ENCODE measurements around the gene PKD1. TPM values are rescaled to one million over a fixed set of nuclear protein-coding genes. Genes with fewer than 3 reads are reported as not detected.

PKD1 gene
- total RNA-seq, 1 experiment from 2014 or later: 83.5 TPM

DNA sequence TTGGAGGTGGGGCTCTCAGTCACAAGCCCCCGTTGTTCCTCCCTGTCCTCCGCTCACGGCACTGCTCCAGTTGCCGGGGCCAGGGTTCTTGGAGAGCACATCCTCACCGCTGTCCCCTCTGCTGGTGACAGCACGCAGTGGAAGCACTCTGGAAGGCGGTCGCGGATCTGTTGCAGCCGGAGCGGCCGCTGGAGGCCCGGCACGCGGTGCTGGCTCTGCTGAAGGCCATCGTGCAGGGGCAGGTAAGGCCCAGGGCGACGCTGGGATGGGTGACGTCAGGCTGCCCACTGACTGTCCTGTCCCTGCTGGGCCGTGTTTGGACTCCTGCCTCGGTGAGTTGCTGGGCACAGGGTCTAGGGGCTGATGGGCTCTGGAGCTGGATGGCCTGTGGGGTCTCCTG is 82.5 kb downstream of the PKD1 start:
- DNase-seq (ENCODE audit: low read depth): no peak

DNA sequence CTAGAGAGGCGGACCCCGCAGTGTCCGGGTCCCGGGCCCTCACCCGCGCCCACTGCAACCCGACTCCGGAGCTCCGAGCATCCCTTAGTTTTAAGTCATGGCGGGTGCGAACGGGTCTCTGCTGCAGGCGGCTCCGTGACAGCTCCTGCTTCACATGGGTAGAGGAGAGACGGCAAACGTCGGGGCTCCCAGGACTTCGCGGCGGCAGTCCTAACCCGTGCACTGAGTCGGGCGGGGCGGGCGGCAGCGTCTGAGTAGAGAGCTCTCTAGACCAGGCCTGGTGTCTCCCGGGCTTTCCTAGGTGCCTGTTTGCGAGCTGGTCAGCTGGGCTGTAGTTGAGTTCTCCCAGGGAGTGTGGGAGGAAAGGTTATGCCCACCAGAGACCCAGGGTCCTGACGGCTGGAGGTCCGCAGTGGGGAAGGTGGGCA is 87.6 kb downstream of the PKD1 start:
- no peak for DNase-seq (ENCODE audit: low read depth)

DNA sequence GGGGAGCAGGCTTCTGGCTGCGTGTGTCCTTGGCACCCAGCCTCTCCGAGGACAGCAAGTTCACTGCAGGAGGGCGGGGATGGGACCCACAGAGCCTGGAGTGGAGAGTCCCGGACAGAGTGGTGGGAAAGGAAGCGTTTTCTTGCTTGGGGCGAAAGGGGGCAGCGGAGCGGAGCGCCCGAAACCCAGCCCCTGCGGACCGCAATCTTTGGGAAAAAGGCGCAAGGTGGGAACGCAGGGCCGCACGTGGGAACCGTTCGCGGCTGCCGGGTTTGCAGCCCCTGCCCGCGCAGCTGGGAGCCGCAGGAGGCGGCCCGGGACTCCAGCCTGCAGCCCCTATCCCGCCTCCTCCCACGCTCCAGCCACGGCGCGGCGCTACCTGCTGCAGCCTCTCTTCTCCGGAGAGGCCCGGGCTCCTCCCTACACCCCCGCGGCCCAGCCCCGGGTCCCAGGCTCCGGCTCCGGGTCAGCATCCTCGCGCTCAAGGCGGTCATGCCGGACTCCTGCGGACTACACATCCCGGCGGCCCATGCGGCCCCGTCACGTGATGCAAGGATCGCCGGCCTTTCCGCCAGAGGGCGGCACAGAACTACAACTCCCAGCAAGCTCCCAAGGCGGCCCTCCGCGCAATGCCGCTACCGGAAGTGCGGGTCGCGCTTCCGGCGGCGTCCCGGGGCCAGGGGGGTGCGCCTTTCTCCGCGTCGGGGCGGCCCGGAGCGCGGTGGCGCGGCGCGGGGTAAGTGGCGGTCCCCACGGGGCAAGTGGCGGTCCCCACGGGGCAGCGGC is 88.2 kb downstream of the PKD1 start, which contains the start of the genes NTHL1 and TSC2:
TSS of gene NTHL1 (minus strand) at position 505 of the 786 bp plus-strand sequence. CDS start at position 494, 11 bp downstream.
TSS of gene TSC2 (plus strand) at position 656 of the 786 bp plus-strand sequence. CDS start 631 bp downstream, outside the sequence.
- peak; percentile 92 for DNase-seq (ENCODE audit: low read depth)

DNA sequence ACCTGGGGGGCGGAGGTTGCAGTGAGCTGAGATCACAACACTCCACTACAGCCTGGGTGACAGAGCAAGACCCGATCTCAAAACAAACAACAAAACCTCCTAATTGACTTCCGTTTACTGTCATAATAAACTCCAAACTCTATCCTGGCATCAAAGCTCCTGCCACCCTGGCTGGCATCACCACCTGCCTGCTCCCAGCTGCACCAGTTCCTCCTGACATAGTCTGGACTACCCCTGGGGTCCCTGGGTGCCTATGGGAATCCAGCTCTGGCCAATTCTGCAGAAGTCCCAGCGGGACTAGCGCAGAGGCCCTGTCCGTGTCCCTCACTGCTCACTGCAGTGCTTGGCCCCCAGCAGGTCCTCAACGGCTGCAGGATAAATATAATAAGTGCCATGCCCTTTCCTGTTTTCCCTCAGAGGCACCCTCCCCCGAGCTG is 88.8 kb downstream of the PKD1 start:
- DNase-seq (ENCODE audit: low read depth): no peak

- no peak for DNase-seq (ENCODE audit: low read depth)
Observed at GRCh38 chr16:2045965-2046892, 89.5 kb downstream of the PKD1 start.

DNA sequence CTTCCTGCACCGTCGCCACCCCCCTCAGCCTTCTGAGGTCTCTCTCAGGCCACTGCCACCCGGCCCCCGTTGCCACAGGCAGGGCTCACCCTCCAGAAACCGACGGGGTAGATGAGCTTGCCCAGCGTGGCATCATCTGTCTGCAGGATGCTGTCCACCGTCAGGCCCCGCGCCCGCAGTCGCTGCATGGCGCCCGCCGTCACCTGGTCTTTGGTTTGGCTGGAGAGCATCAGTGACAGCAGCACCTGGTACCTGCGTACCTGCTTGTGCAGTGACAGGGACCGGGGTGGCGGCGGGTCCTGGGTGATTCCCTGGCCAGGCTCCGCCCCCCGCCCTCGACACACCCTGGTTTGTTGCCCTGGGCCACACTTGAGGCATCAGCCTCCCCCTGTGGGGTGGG is 91.2 kb downstream of the PKD1 start:
- DNase-seq (ENCODE audit: low read depth): no peak

DNA sequence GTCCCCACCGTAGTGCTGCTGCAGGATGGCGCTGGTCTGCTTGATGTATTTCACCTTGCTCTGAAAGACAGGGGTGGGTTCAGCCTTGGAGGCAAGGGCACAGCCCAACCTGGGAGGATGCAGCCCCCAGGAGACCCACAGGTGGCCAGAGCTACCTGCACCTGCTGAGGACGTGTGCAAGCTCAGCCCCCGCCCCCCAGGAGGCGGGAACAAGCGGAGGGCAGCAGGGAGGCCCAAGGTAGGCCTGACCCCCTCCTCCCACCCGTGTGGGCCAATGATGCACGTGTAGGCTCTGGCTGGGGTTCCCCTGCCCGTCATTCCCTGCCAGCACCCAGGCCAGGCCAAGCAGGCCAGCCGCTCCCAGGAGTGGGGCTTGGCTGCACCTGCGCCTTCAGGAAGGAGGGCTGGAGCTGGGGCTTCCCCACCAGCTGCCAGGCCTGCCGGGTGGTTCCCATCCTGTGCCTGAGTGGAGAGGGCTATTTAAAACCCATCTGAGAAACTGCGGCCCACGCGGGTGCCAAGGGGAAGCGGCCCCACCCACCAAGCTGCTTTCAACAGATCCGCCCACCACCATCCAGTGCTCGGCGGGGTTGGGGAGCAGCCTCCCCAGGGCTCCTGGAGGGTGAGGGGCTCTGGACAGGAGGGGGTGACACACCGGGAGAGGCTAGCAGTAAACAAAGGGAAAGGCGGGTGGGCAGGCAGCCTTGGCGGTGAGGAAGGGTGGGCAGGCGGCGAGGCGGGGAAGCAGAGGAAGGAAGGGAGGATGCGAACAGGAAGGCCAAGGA is 91.8 kb downstream of the PKD1 start:
- DNase-seq (ENCODE audit: low read depth): no peak

DNA sequence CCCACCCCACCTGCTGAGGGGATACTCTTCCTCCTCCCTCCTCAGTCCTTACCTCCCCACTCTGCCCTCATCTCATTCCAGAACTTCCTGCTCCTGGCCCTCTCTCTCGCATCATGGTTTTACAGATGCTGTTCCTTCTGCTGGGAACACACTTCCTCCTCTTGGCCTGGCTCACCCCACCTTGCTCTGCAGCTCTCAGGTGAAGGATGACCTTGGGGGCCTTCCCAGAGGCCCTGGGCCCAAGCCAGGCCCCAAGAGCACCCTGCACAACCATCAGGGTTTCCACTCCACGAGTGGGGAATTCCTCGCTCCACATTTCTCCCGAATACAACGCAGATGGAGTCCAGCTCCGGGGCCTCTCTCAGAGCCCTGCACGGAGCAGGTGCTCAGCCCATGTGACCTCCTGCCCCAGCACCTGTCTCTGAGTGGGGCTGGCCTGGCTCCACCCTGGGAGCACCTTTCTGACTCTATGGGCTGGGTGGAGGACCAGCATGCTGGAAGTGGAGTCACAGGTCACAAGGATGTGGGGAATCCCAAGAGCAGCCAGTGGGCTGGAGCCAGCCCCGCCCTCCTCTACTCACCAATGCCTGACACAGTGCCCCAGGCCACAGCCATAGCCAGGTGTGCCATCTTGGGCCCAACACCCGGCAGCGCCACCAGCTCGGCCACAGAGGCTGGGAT is 92.6 kb downstream of the PKD1 start:
- DNase-seq (ENCODE audit: low read depth): no peak

DNA sequence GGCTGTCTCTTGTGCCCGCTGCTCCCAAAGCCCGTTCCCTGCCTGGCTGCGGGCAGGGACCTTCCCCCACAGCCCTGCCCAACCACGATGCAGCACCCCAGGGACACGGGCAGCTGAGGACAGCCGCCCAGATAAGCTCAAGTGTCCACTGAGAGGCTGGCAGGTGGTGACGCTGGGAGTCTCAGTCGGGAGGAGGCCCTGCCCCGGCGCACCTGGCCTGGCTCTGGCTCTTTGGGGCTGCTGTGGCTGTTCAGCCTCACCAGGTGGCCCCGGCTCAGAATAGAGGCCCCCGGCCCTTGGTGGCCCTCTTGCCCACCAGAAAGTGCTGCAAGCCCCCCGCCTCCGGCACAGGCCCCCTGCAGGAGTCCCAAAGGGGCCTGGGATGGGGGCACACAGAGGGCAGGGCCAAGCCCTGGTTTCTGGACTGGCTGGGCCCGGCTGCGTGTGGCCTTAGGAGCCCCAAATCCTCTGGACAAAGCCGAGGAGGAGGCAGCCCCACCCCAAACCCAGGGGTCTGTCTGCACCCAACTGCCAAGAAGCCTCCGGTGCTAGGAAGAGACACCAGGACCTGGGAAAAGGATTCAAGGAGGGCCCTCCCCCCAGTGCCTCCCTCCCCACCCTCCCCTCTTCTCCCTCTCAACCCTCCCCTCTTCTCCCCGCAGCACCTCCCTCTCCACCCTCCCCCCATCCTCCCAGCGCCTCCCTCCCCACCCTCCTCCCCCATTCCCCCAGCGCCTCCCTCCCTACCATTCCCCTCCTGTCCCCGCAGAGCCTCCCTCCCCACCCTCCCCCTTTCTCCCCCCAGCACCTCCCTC is 93.3 kb downstream of the PKD1 start:
- DNase-seq (ENCODE audit: low read depth): no peak

GRCh38 chr16:2040787-2041522 is 94.7 kb downstream of the PKD1 start:
- DNase-seq (ENCODE audit: low read depth): peak; percentile 74

DNA sequence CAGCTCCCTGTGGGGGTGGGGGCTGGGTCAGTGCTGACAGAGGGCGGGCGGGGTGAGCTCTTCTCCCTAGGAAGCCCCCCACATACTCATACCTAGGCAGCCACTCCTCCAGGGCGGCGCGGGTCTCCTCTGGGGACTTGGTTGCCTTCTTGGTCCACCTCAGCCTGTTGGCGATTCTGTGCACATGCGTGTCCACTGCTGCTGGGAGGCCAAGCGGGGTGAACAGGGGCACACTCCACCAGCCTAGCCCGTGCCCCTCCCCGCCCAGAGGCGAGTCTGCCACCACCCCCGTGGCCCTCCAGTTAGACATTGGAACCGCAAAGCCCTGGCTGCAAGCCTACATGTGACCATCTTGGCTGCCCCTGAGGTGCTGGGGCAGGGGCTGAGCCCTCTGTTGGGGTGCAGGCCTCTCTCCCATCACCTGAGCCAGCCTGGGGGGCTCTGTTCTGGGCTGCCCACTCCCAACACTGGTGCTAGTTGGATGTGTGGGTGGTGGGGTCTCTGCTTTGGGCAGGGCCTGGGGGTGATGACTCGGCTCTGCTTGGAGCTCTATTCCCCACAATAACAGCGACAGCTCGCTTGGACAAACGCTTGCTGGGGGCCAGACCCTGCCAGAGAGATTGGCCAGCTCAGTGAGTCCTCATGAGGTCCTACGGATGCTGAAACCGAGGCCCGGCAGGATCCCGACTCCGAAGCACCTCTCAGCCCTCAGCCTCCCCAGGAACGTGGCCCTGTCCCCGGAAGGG is 95.5 kb downstream of the PKD1 start:
- DNase-seq (ENCODE audit: low read depth): no peak

DNA sequence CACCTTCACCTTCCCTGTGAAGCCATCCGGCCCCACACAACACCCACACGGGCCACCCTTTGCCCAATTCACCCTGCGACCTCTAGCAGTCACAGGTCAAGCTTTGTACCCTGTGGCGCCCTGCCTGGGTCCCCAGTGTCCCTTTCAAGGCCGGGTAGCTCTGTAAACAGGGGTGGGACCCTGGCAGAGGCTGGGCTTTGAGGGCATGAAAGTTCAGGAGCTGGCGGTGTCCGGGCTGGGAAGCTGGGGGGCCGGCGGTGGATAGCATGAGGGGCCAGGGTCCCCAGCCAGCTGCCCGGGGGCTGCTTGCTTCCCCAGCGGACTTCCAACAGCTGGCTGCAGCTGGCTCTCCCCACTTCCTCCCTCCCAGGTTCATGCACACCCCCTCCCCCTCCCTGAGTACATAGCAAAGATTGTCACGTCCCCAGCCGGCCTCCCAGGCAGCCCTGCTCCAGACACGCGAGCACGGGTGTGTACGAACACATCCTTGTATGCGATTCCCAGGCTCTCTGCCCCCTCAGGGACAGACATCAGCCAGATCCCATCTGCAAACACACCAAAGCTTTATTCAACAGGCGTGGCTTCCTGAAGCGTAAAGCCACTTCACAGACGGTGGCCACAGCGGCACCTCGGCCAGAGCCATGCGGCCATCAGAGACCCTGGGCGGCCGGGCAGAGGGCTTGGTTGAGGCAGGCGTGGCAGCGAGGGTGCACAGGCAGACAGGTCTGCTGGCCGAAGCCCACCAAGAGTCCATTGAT is 96.2 kb downstream of the PKD1 start:
- peak; percentile 63 for DNase-seq (ENCODE audit: low read depth)

Other genes with a start within 250 kb of the PKD1 start
- not detected in 2 replicates for gene HS3ST6, start 217.5 kb downstream of the PKD1 start, total RNA-seq (2014; rRNA removed)
- gene MSRB1, start 192.7 kb downstream of the PKD1 start, total RNA-seq (2014; rRNA removed): 14.2 and 14.4 TPM in 2 replicates
- not detected in 2 replicates for gene RPL3L, start 181.2 kb downstream of the PKD1 start, total RNA-seq (2014; rRNA removed)
- gene NDUFB10, start 176.4 kb downstream of the PKD1 start, total RNA-seq (2014; rRNA removed): 244 and 288 TPM in 2 replicates
- 2,551 and 2,646 TPM in 2 replicates for gene RPS2, start 171.1 kb downstream of the PKD1 start, total RNA-seq (2014; rRNA removed)
- not detected in 2 replicates for gene RNF151, start 169.0 kb downstream of the PKD1 start, total RNA-seq (2014; rRNA removed)
- 52.1 and 85.4 TPM in 2 replicates for gene TBL3, start 163.8 kb downstream of the PKD1 start, total RNA-seq (2014; rRNA removed)
- gene NOXO1, start 154.4 kb downstream of the PKD1 start, total RNA-seq (2014; rRNA removed): 0.23 and 1.3 TPM in 2 replicates
- gene GFER, start 151.7 kb downstream of the PKD1 start, total RNA-seq (2014; rRNA removed): 26.0 and 30.5 TPM in 2 replicates
- 1.1 and 1.6 TPM in 2 replicates for gene SYNGR3, start 145.9 kb downstream of the PKD1 start, total RNA-seq (2014; rRNA removed)
- 37.2 and 47.5 TPM in 2 replicates for gene ZNF598, start 126.1 kb downstream of the PKD1 start, total RNA-seq (2014; rRNA removed)
- gene NPW, start 116.1 kb downstream of the PKD1 start, total RNA-seq (2014; rRNA removed): 1.3 TPM in 2 replicates
- gene NHERF2, start 109.0 kb downstream of the PKD1 start, total RNA-seq (2014; rRNA removed): 5.5 and 7.3 TPM in 2 replicates
- 25.5 and 29.0 TPM in 2 replicates for gene NTHL1, start 88.1 kb downstream of the PKD1 start, total RNA-seq (2014; rRNA removed)
- 49.8 and 52.2 TPM in 2 replicates for gene TSC2, start 87.9 kb downstream of the PKD1 start, total RNA-seq (2014; rRNA removed)
- 1.6 and 2.0 TPM in 2 replicates for gene RAB26, start 12.7 kb upstream of the PKD1 start, total RNA-seq (2014; rRNA removed)
- gene TRAF7, start 19.9 kb upstream of the PKD1 start, total RNA-seq (2014; rRNA removed): 125 and 134 TPM in 2 replicates
- 0.06 and 0.29 TPM in 2 replicates for gene CASKIN1, start 60.7 kb upstream of the PKD1 start, total RNA-seq (2014; rRNA removed)
- 27.3 and 38.1 TPM in 2 replicates for gene MLST8, start 69.6 kb upstream of the PKD1 start, total RNA-seq (2014; rRNA removed)
- 4.4 and 6.2 TPM in 2 replicates for gene BRICD5, start 75.0 kb upstream of the PKD1 start, total RNA-seq (2014; rRNA removed)
- gene PGP, start 78.9 kb upstream of the PKD1 start, total RNA-seq (2014; rRNA removed): 34.9 and 36.9 TPM in 2 replicates
- 33.5 and 34.0 TPM in 2 replicates for gene E4F1, start 87.7 kb upstream of the PKD1 start, total RNA-seq (2014; rRNA removed)
- gene DNASE1L2, start 100.5 kb upstream of the PKD1 start, total RNA-seq (2014; rRNA removed): 1.4 and 2.2 TPM in 2 replicates
- 30.9 and 44.5 TPM in 2 replicates for gene ECI1, start 115.7 kb upstream of the PKD1 start, total RNA-seq (2014; rRNA removed)
- gene RNPS1, start 132.2 kb upstream of the PKD1 start, total RNA-seq (2014; rRNA removed): 175 and 178 TPM in 2 replicates
- gene ABCA3, start 204.8 kb upstream of the PKD1 start, total RNA-seq (2014; rRNA removed): 0.29 and 0.32 TPM in 2 replicates